Measurements from ENCODE around the gene SORBS2.

Gene SORBS2

GRCh38 chr4:185730387-185730786, 81.6 kb downstream of the SORBS2 start:
- H3K27me3 ChIP-seq (replicated peaks; ENCODE audit: control insufficient read depth, insufficient read depth, low read length, poor library complexity, severe bottlenecking) = no peaks in the 10 kb centered on the region
- H3K4me1 ChIP-seq (ENCODE audit: control insufficient read depth, insufficient read depth, low read length, poor library complexity, severe bottlenecking) = no peaks in the 10 kb centered on the region
- H3K36me3 ChIP-seq (ENCODE audit: control insufficient read depth, insufficient read depth, low read length) = no peaks in the 10 kb centered on the region
- H3K27ac ChIP-seq (ENCODE audit: insufficient read depth, low read length, poor library complexity, severe bottlenecking) = no peak overlapping the region
- no peaks in the 10 kb centered on the region for H3K9me3 ChIP-seq (ENCODE audit: control insufficient read depth, low read length)
- no peak overlapping the region for H3K4me3 ChIP-seq (ENCODE audit: insufficient read depth, low read depth, low read length, poor library complexity, severe bottlenecking)
- no peak for DNase-seq

GRCh38 chr4:185729391-185729804, 82.6 kb downstream of the SORBS2 start:
- Histone ChIP-seq H3K27ac (ENCODE audit: insufficient read depth, low read length, poor library complexity, severe bottlenecking) (no peak overlapping the region), H3K36me3 (ENCODE audit: control insufficient read depth, insufficient read depth, low read length) (no peaks in the 10 kb centered on the region), H3K9me3 (ENCODE audit: control insufficient read depth, low read length) (no peaks in the 10 kb centered on the region), H3K4me1 (ENCODE audit: control insufficient read depth, insufficient read depth, low read length, poor library complexity, severe bottlenecking) (no peaks in the 10 kb centered on the region), H3K4me3 (ENCODE audit: insufficient read depth, low read depth, low read length, poor library complexity, severe bottlenecking) (no peak overlapping the region), H3K27me3 (replicated peaks; ENCODE audit: control insufficient read depth, insufficient read depth, low read length, poor library complexity, severe bottlenecking) (no peaks in the 10 kb centered on the region)
- no peak for DNase-seq

GRCh38 chr4:185728893-185729292, 83.1 kb downstream of the SORBS2 start:
- no peak for DNase-seq
- no peak overlapping the region for H3K27ac ChIP-seq (ENCODE audit: insufficient read depth, low read length, poor library complexity, severe bottlenecking)
- H3K36me3 ChIP-seq (ENCODE audit: control insufficient read depth, insufficient read depth, low read length) = no peaks in the 10 kb centered on the region
- H3K4me3 ChIP-seq (ENCODE audit: insufficient read depth, low read depth, low read length, poor library complexity, severe bottlenecking) = no peak overlapping the region
- H3K4me1 ChIP-seq (ENCODE audit: control insufficient read depth, insufficient read depth, low read length, poor library complexity, severe bottlenecking) = no peaks in the 10 kb centered on the region
- no peaks in the 10 kb centered on the region for H3K27me3 ChIP-seq (replicated peaks; ENCODE audit: control insufficient read depth, insufficient read depth, low read length, poor library complexity, severe bottlenecking)
- H3K9me3 ChIP-seq (ENCODE audit: control insufficient read depth, low read length) = no peaks in the 10 kb centered on the region

- DNase-seq = no peak
- Histone ChIP-seq H3K27me3 (replicated peaks; ENCODE audit: control insufficient read depth, insufficient read depth, low read length, poor library complexity, severe bottlenecking) (no peaks in the 10 kb centered on the region), H3K4me1 (ENCODE audit: control insufficient read depth, insufficient read depth, low read length, poor library complexity, severe bottlenecking) (no peaks in the 10 kb centered on the region), H3K36me3 (ENCODE audit: control insufficient read depth, insufficient read depth, low read length) (no peaks in the 10 kb centered on the region), H3K27ac (ENCODE audit: insufficient read depth, low read length, poor library complexity, severe bottlenecking) (no peak overlapping the region), H3K4me3 (ENCODE audit: insufficient read depth, low read depth, low read length, poor library complexity, severe bottlenecking) (no peak overlapping the region), H3K9me3 (ENCODE audit: control insufficient read depth, low read length) (no peaks in the 10 kb centered on the region)
These were observed 85.1 kb downstream of the SORBS2 start for GRCh38 chr4:185726931-185727330.

- Histone ChIP-seq H3K4me1 (ENCODE audit: control insufficient read depth, insufficient read depth, low read length, poor library complexity, severe bottlenecking) (no peaks in the 10 kb centered on the region), H3K27ac (ENCODE audit: insufficient read depth, low read length, poor library complexity, severe bottlenecking) (no peak overlapping the region), H3K9me3 (ENCODE audit: control insufficient read depth, low read length) (no peaks in the 10 kb centered on the region), H3K36me3 (ENCODE audit: control insufficient read depth, insufficient read depth, low read length) (no peaks in the 10 kb centered on the region), H3K4me3 (ENCODE audit: insufficient read depth, low read depth, low read length, poor library complexity, severe bottlenecking) (no peak overlapping the region), H3K27me3 (replicated peaks; ENCODE audit: control insufficient read depth, insufficient read depth, low read length, poor library complexity, severe bottlenecking) (no peaks in the 10 kb centered on the region)
- no peak for DNase-seq
These were observed 88.2 kb downstream of the SORBS2 start for GRCh38 chr4:185723631-185724260.

GRCh38 chr4:185722029-185722316, 90.0 kb downstream of the SORBS2 start:
- no peaks in the 10 kb centered on the region for H3K36me3 ChIP-seq (ENCODE audit: control insufficient read depth, insufficient read depth, low read length)
- no peaks in the 10 kb centered on the region for H3K9me3 ChIP-seq (ENCODE audit: control insufficient read depth, low read length)
- no peak overlapping the region for H3K27ac ChIP-seq (ENCODE audit: insufficient read depth, low read length, poor library complexity, severe bottlenecking)
- H3K4me1 ChIP-seq (ENCODE audit: control insufficient read depth, insufficient read depth, low read length, poor library complexity, severe bottlenecking) = no peaks in the 10 kb centered on the region
- H3K4me3 ChIP-seq (ENCODE audit: insufficient read depth, low read depth, low read length, poor library complexity, severe bottlenecking) = no peak overlapping the region
- DNase-seq = no peak
- no peaks in the 10 kb centered on the region for H3K27me3 ChIP-seq (replicated peaks; ENCODE audit: control insufficient read depth, insufficient read depth, low read length, poor library complexity, severe bottlenecking)

GRCh38 chr4:185721190-185722028, 90.6 kb downstream of the SORBS2 start:
- Histone ChIP-seq H3K36me3 (ENCODE audit: control insufficient read depth, insufficient read depth, low read length) (no peaks in the 10 kb centered on the region), H3K9me3 (ENCODE audit: control insufficient read depth, low read length) (no peaks in the 10 kb centered on the region), H3K27me3 (replicated peaks; ENCODE audit: control insufficient read depth, insufficient read depth, low read length, poor library complexity, severe bottlenecking) (no peaks in the 10 kb centered on the region), H3K4me1 (ENCODE audit: control insufficient read depth, insufficient read depth, low read length, poor library complexity, severe bottlenecking) (no peaks in the 10 kb centered on the region), H3K27ac (ENCODE audit: insufficient read depth, low read length, poor library complexity, severe bottlenecking) (no peak overlapping the region), H3K4me3 (ENCODE audit: insufficient read depth, low read depth, low read length, poor library complexity, severe bottlenecking) (no peak overlapping the region)
- DNase-seq = no peak

GRCh38 chr4:185719500-185719858, 92.5 kb downstream of the SORBS2 start:
- H3K36me3 ChIP-seq (ENCODE audit: control insufficient read depth, insufficient read depth, low read length) = no peaks in the 10 kb centered on the region
- no peaks in the 10 kb centered on the region for H3K27me3 ChIP-seq (replicated peaks; ENCODE audit: control insufficient read depth, insufficient read depth, low read length, poor library complexity, severe bottlenecking)
- H3K27ac ChIP-seq (ENCODE audit: insufficient read depth, low read length, poor library complexity, severe bottlenecking) = no peak overlapping the region
- H3K4me1 ChIP-seq (ENCODE audit: control insufficient read depth, insufficient read depth, low read length, poor library complexity, severe bottlenecking) = no peaks in the 10 kb centered on the region
- no peak for DNase-seq
- no peak overlapping the region for H3K4me3 ChIP-seq (ENCODE audit: insufficient read depth, low read depth, low read length, poor library complexity, severe bottlenecking)
- no peaks in the 10 kb centered on the region for H3K9me3 ChIP-seq (ENCODE audit: control insufficient read depth, low read length)

GRCh38 chr4:185718578-185719499, 93.2 kb downstream of the SORBS2 start:
- DNase-seq = no peak
- no peaks in the 10 kb centered on the region for H3K27me3 ChIP-seq (replicated peaks; ENCODE audit: control insufficient read depth, insufficient read depth, low read length, poor library complexity, severe bottlenecking)
- no peaks in the 10 kb centered on the region for H3K4me1 ChIP-seq (ENCODE audit: control insufficient read depth, insufficient read depth, low read length, poor library complexity, severe bottlenecking)
- no peak overlapping the region for H3K4me3 ChIP-seq (ENCODE audit: insufficient read depth, low read depth, low read length, poor library complexity, severe bottlenecking)
- H3K36me3 ChIP-seq (ENCODE audit: control insufficient read depth, insufficient read depth, low read length) = no peaks in the 10 kb centered on the region
- H3K9me3 ChIP-seq (ENCODE audit: control insufficient read depth, low read length) = no peaks in the 10 kb centered on the region
- H3K27ac ChIP-seq (ENCODE audit: insufficient read depth, low read length, poor library complexity, severe bottlenecking) = no peak overlapping the region

GRCh38 chr4:185717377-185717741, 94.6 kb downstream of the SORBS2 start:
- Histone ChIP-seq H3K4me1 (ENCODE audit: control insufficient read depth, insufficient read depth, low read length, poor library complexity, severe bottlenecking) (no peaks in the 10 kb centered on the region), H3K27ac (ENCODE audit: insufficient read depth, low read length, poor library complexity, severe bottlenecking) (no peak overlapping the region), H3K9me3 (ENCODE audit: control insufficient read depth, low read length) (no peaks in the 10 kb centered on the region), H3K27me3 (replicated peaks; ENCODE audit: control insufficient read depth, insufficient read depth, low read length, poor library complexity, severe bottlenecking) (no peaks in the 10 kb centered on the region), H3K36me3 (ENCODE audit: control insufficient read depth, insufficient read depth, low read length) (no peaks in the 10 kb centered on the region), H3K4me3 (ENCODE audit: insufficient read depth, low read depth, low read length, poor library complexity, severe bottlenecking) (no peak overlapping the region)
- DNase-seq = no peak
